ENCODE measurements around the gene ZNF182.

- TF ChIP-seq EZH2 (IDR thresholded peaks at IDR 0.05; ENCODE audit: low read depth) (no peak), CTCF (conservative IDR thresholded peaks at IDR 0.05) (peak; percentile 65)
These were observed 21.8 kb upstream of the ZNF182 start for GRCh38 chrX:48025561-48025960.

All from PC-9 (cell line).